ENCODE data around the gene RAB3GAP1.
A peak's percentile ranks its signal among the peaks of the same experiment; 100 is the strongest.
"Not testable (repeated sequence)": the region's sequence is repeated elsewhere in the genome, so short reads cannot be mapped to it uniquely, and the experiment has no call there.

RAB3GAP1 gene

GRCh38 chr2:135055182-135055786 lies 3.2 kb downstream of the RAB3GAP1 start:
- DNase-seq = no peak

- DNase-seq = peak; percentile 13
Measured at GRCh38 chr2:135056790-135057189, 4.7 kb downstream of the RAB3GAP1 start.

GRCh38 chr2:135059577-135059976 lies 7.5 kb downstream of the RAB3GAP1 start:
- no peak for DNase-seq

- no peak for DNase-seq
Measured at GRCh38 chr2:135063210-135063609, 11.1 kb downstream of the RAB3GAP1 start.

GRCh38 chr2:135064149-135064548 lies 12.1 kb downstream of the RAB3GAP1 start:
- DNase-seq = no peak

GRCh38 chr2:135066710-135067109 lies 14.6 kb downstream of the RAB3GAP1 start:
- no peak for DNase-seq

GRCh38 chr2:135072125-135072997 lies 20.3 kb downstream of the RAB3GAP1 start:
- DNase-seq = peak; percentile 15

- no peak for DNase-seq
Measured at GRCh38 chr2:135074216-135074615, 22.1 kb downstream of the RAB3GAP1 start.

- no peak for DNase-seq
Measured at GRCh38 chr2:135076556-135076955, 24.5 kb downstream of the RAB3GAP1 start.

- no peak for DNase-seq
Measured at GRCh38 chr2:135078417-135078816, 26.3 kb downstream of the RAB3GAP1 start.

GRCh38 chr2:135086222-135086621 lies 34.1 kb downstream of the RAB3GAP1 start:
- peak; percentile 11 for DNase-seq

- DNase-seq = not testable (repeated sequence)
Measured at GRCh38 chr2:135089597-135089996, 37.5 kb downstream of the RAB3GAP1 start.

- DNase-seq = no peak
Measured at GRCh38 chr2:135091681-135092080, 39.6 kb downstream of the RAB3GAP1 start.

- no peak for DNase-seq
Measured at GRCh38 chr2:135093193-135093592, 41.1 kb downstream of the RAB3GAP1 start.

- no peak for DNase-seq
Measured at GRCh38 chr2:135093670-135094330, 41.7 kb downstream of the RAB3GAP1 start.

- no peak for DNase-seq
Measured at GRCh38 chr2:135094508-135094907, 42.4 kb downstream of the RAB3GAP1 start.

GRCh38 chr2:135095591-135095990 lies 43.5 kb downstream of the RAB3GAP1 start:
- no peak for DNase-seq

- no peak for DNase-seq
Measured at GRCh38 chr2:135096665-135097446, 44.8 kb downstream of the RAB3GAP1 start.

GRCh38 chr2:135097532-135098231 lies 45.6 kb downstream of the RAB3GAP1 start:
- DNase-seq = no peak

- DNase-seq = no peak
Measured at GRCh38 chr2:135099802-135100483, 47.9 kb downstream of the RAB3GAP1 start.

- no peak for DNase-seq
Measured at GRCh38 chr2:135103843-135104242, 51.8 kb downstream of the RAB3GAP1 start.
